Measurements from ENCODE around the gene GDF7. TPM values are rescaled to one million over a fixed set of nuclear protein-coding genes. Genes with fewer than 3 reads are reported as not detected.

The GDF7 gene
- total and polyA plus RNA-seq, 8 donors, result 0.15 to 0.42 (median 0.30) TPM

DNA sequence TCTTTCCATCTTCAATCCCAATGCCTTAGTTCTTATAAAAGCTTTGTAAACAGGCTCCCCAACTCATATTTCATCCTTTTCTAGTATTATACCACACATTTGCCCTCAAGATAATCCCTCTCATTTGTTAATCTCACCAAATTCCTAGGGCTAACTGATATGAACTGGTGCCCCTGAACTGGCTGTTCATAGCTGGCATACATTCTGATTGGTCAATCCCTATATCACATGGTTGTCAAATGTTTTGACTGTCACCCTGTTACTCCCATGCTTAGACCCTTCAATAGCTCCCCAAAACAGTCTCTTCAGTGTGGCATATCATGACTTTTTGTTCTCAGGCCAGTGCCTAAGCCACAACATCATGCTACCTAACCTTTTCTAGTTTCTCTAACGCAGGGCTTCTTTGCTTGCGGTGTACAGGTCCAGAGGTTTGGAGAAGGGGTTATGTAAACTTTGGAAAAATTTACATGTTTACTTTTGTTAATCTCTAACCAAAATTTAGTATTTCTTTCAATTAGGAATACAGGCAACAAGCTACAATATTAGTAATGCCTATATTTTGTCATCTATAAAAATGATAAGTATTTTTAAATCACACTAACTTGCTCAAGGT is 30.5 kb downstream of the GDF7 start:
- DNase-seq, result no peak
- H3K27ac ChIP-seq, result no peak overlapping the region
- TF ChIP-seq, protein P1, sequence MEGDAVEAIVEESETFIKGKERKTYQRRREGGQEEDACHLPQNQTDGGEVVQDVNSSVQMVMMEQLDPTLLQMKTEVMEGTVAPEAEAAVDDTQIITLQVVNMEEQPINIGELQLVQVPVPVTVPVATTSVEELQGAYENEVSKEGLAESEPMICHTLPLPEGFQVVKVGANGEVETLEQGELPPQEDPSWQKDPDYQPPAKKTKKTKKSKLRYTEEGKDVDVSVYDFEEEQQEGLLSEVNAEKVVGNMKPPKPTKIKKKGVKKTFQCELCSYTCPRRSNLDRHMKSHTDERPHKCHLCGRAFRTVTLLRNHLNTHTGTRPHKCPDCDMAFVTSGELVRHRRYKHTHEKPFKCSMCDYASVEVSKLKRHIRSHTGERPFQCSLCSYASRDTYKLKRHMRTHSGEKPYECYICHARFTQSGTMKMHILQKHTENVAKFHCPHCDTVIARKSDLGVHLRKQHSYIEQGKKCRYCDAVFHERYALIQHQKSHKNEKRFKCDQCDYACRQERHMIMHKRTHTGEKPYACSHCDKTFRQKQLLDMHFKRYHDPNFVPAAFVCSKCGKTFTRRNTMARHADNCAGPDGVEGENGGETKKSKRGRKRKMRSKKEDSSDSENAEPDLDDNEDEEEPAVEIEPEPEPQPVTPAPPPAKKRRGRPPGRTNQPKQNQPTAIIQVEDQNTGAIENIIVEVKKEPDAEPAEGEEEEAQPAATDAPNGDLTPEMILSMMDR (IDR thresholded peaks at IDR 0.05), result no peak
- no peaks in the 10 kb centered on the region for H3K27me3 ChIP-seq
- no peak for ATAC-seq
- peaks cover 0 to 12% of the 10 kb centered on the region in 2 donors for H3K4me1 ChIP-seq
- H3K9me3 ChIP-seq, result no peaks in the 10 kb centered on the region
- no peak overlapping the region for H3K4me3 ChIP-seq
- intact Hi-C loops (cut with DNase I), result no loop called here
- H3K36me3 ChIP-seq, result peaks cover 0 to 9% of the 10 kb centered on the region in 2 donors

DNA sequence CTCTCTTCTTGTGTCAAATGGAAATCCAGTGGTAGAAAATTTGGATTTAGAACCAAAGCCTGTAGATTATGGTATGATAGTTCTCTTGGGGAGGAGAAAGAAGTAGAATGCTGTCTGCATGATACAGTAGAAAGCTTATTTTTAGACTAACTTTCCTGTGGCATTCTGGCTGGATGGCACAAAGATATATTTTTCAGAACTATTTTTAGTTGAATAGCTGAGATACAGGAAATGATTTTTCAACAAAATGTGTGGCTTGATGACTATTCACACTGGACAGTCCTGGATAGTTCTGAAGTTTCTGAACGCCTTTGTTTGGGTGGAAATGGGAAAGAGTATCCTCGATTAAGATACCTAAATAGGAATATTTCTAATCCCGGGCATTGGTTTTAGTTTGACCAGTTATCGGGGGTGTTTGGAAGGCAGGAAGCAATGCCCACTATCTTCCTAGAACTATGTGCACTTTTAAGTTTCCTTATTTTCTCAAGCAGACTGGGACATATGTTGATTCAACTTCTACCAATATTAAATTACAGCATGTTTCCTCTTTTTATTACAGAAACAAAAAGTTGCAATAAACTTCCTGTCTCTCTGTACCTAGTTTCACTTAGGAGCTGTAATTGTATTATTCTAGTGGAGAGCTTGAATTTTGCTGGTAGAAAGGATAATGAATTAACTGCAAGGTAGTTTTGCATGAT is 32.1 kb downstream of the GDF7 start:
- Histone ChIP-seq H3K36me3 (peaks cover 0 to 4% of the 10 kb centered on the region in 2 donors), H3K27me3 (no peaks in the 10 kb centered on the region), H3K4me3 (no peak overlapping the region), H3K4me1 (peaks cover 0 to 12% of the 10 kb centered on the region in 2 donors), H3K27ac (peak overlapping the region in 1 of 2 donors; percentile 9), H3K9me3 (no peaks in the 10 kb centered on the region)
- TF ChIP-seq, protein P1 (IDR thresholded peaks at IDR 0.05), result no peak
- intact Hi-C loops (cut with DNase I), result no loop called here
- DNase-seq (no peak), ATAC-seq (no peak)

DNA sequence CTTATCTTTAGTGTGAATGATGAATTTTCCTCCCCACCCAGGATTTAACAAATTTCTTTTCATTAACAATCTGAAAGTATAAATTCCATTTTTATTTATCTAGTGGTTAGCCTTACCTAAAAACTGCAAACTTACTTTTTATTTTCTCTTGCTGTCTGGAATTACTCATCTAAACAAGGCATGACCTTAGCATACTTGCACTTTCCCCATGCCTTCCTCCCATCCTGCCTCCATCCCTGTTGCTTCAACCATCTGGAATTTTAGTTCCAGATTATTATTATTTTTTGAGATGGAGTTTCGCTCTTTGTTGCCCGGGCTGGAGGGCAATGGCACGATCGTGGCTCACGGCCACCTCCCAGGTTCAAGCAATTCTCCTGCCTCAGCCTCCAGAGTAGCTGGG is 35.6 kb downstream of the GDF7 start:
- no peaks in the 10 kb centered on the region for H3K36me3 ChIP-seq
- no peaks in the 10 kb centered on the region for H3K9me3 ChIP-seq
- ATAC-seq (no peak), DNase-seq (no peak)
- no peaks in the 10 kb centered on the region for H3K27me3 ChIP-seq
- TF ChIP-seq, protein P1 (IDR thresholded peaks at IDR 0.05), result no peak
- no peak overlapping the region for H3K4me3 ChIP-seq
- H3K27ac ChIP-seq, result no peak overlapping the region
- peaks cover 0 to 12% of the 10 kb centered on the region in 2 donors for H3K4me1 ChIP-seq
- intact Hi-C loops (cut with DNase I), result no loop called here

DNA sequence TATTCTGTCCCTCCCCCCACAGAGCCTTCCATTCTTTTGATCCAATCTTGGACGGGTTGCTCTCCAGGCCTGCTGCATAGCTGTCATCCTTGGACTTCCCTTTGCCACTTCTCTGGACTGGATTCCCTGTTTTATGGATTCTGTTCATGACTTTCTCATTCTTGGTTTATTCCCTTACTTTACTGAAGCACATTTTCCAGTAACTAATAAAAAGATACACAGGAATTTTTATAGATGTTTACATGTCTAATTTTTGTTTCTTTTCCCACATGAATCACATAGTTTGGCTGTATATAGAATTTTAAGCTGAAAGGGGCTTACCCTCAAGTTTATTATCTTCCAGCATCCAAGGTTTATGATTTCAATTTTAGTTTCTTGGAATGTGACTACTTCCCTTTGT is 37.9 kb downstream of the GDF7 start:
- Histone ChIP-seq H3K36me3 (no peaks in the 10 kb centered on the region), H3K4me1 (peaks cover 0 to 2% of the 10 kb centered on the region in 2 donors), H3K27ac (no peak overlapping the region), H3K9me3 (peaks cover 0 to 3% of the 10 kb centered on the region in 2 donors), H3K4me3 (no peak overlapping the region), H3K27me3 (no peaks in the 10 kb centered on the region)
- DNase-seq (no peak), ATAC-seq (no peak)
- intact Hi-C loops (cut with DNase I), result no loop called here
- TF ChIP-seq, protein P1 (IDR thresholded peaks at IDR 0.05), result no peak

DNA sequence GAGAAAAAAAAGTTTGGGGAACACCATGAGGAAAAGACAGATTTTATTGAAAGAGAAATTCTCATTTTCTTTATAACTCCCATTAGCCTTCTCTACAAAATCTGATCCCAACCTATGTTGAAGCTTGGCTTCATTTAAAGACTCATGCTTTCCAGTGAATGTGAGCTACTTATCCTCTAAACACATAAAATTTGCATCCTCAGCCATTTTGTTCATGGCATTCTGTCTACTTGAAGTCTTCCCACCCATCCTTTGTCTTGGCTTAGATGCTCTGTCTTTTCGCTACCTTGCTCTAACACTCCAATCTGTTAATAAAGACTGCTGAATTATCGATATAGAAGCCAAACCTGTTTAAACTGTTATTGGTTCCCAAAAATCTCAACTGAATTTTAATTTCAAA is 39.3 kb downstream of the GDF7 start:
- Histone ChIP-seq H3K36me3 (no peaks in the 10 kb centered on the region), H3K4me1 (no peaks in the 10 kb centered on the region), H3K4me3 (no peak overlapping the region), H3K27me3 (no peaks in the 10 kb centered on the region), H3K27ac (no peak overlapping the region), H3K9me3 (peaks cover 0 to 3% of the 10 kb centered on the region in 2 donors)
- DNase-seq (no peak), ATAC-seq (no peak)
- TF ChIP-seq, protein P1 (IDR thresholded peaks at IDR 0.05), result no peak
- intact Hi-C loops (cut with DNase I), result no loop called here

All from left lung (tissue), 10 donors.